NCI-H2227 (cell line): Measurements from ENCODE around the gene IPO7.
"Not testable (repeated sequence)": the region's sequence is repeated elsewhere in the genome, so short reads cannot be mapped to it uniquely, and the experiment has no call there.

Experiments
- DNase-seq: peaks from one replicate; lab custom pipeline; 2025; ENCODE audit not compliant: unreplicated experiment; lab: John Stamatoyannopoulos, UW

IPO7 gene

DNA sequence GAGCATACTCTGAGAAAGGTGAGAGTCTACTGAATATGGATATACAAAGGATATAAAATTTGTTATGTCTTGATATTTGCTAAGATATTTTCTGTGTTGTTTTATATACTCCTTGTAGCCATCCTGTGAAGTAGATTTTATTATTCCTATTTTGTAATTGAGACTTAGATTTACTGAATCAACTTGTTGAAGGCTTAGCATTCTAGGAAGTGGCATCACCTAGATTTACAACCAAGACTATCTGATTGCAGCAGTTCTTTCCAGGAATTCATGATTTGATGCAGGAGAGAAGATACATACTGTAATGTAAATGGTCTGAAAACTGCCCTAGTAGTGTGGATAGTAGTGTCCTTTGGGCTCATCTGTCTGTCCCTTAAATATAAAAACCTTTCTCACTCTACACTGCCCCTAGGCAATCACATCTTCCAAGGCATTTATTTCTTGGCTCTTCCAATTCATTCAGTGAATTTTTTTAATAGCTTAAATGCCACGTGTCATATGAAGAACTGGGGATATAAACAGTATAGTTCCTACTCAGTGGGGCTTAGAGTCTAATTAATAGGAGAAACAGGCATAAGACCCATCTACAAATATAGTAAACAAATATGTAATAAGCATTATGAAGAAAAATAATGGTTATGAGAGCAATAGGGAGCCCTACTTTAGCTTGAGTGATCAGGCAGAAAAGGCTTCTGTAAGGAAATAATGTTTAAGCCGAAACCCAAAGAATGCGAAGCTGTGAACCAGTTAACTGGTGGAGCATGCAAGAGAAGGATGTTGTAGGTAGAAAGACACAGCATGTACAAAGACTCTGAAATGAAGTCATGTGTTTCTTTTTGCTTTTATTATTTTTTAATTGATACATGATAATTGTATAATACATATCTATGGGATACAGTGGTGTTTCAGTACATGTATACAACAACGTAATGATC is 13.6 kb downstream of the IPO7 start:
- DNase-seq: no peak

DNA sequence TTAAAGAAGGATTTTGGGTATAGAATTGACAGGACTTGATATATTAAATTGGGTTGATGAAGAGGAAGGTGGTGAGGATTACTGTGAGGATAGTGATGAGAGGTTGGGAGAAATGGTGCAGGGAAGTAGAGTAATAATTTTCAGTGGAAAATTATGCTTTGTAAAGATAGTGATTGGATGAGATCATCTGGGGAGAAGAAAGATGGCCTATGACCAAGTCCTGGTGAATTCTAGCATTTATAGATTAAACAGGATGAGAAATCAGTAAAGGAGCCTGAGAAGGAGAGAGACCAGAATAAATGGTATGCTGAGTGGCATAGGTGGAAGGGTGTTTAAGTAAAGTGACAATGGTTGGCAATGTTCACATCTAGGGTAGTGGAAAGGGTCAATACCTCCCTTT is 15.0 kb downstream of the IPO7 start:
- DNase-seq: no peak

DNA sequence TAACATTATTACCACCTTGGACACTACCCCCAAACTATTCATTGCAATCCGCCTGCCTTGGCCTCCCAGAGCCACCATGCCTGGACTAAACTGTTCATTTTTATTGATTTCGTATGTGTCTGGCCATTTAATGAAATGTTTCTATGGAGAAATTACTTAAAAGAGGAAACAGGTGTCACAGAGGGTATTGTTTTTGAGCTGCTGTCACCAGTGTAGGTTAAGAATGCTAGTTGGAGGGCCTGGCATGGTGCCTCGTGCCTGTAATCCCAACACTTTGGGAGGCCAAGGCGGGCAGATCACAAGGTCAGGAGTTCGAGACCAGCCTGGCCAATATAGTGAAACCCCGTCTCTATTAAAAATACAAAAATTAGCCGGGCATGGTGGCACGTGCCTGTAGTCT is 17.4 kb downstream of the IPO7 start:
- DNase-seq: not testable (repeated sequence)

DNA sequence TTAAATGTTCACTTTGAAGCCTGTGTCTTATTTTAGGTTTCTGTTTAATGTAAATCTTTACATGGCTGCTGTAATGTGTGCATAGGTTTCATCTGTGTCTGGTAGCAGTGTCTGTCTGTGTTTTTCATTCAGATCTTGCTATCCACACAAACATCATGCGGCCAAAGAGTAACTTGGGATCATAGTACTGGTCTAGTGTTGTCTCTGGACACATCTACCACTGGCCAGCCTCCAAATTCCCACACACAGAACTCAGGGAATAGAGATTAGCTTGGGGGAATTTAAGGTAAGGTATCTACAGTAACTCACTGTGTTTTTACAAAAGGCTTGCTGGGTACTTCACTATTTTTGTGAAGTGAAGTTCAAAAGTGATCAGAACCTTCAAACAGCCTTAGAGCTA is 44.3 kb downstream of the IPO7 start:
- DNase-seq: no peak

DNA sequence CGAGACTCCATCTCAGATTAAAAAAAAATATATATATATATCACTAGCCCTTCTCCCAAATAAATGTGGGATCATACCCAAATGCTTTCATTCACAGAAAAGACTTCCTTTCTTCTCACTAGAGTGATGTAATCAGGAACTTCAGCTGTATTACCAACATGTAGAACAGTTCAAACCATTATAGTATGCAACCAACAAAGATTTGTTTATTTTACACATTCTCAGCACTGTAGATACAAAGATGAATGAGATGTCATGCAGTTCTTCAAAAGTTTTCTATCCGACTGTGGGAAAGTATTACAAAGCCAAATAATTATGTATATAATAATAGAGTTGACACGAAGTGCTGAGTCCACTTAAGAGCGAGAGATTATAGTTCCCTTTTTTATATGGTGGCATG is 54.2 kb downstream of the IPO7 start:
- DNase-seq: no peak

DNA sequence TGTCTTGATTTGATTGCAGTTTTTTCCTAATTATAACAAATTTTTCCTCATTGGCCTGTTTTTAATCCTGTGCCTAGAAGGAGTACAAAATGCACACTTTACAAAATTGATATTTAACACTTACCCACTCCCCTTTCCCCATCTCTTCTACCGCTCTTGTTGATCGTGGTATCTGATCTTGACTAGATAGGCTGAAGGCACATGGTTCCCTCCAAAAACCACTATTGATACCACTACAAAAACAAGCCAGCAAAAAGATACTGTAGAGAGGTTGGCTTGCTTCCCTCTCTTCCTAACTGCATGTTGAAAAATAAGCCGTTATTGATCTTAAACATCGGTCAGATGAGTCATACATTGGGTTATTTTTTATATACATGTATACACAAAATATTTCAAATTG is 61.8 kb downstream of the IPO7 start:
- DNase-seq: no peak

DNA sequence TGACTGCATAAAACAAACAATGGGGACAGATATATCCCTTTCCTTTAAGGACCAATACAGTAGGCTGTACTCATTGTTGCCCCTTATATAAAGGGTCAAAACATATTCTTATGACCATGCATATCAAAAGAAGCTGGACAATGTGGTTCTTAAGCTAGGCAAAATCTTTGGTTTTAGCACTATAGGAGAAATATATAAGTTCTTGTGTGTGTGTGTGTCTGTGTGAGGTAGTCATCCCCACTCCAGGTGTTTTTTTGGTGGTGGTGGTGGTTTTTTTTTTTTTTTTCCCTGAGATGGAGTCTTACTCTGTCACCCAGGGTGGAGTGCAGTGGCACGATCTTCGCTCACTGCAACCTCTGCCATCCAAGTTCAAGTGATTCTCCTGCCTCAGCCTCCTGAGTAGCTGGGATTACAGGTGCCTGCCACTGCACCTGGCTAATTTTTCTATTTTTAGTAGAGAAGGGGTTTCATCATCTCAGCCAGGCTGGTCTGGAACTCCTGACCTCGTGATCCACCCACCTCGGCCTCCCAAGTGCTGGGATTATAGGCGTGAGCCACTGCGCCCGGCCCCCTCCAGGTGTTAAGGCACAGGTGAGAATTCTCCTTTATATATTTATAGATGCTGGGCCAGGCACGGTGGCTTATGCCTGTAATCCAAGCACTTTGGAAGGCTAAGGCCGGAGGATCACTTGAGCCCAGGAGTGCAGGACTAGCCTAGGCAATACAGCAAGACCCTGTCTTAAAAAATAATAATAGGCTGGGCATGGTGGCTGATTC is 64.3 kb downstream of the IPO7 start:
- DNase-seq: no peak

DNA sequence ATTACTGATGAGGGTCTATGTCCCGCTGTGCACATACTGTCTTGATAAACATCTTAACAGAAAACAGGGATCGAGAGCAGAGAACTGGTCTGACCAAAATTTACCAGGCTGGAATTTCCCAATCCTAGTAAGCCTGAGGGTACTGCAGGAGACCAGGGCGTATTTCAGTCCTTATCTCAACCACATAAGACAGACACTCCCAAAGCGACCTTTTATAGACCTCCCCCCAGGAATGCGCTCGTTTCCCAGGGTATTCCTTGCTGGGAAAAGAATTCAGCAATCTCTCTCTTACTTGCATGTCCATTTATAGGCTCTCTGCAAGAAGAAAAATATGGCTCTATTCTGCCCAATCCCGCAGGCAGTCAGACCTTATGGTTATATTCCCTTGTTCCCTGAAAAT is 67.6 kb downstream of the IPO7 start:
- DNase-seq: not testable (repeated sequence)

DNA sequence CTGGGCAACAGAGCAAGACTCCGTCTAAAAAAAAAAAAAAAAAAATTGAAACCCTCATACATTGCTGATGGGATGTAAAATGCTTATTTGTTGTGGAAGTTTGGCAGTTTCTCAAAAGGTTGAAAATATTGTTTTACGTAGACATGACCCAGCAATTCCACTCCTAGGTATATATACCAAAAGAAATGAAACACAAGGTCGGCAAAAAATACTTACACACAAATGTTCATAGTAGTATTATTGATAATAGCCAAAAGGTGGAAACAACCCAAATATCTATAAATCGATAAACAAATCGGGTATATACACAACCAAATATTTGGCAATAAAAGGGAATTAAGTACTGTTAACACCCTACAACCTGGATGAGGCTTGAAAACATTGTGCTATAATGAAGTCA is 71.3 kb downstream of the IPO7 start:
- no peak for DNase-seq

DNA sequence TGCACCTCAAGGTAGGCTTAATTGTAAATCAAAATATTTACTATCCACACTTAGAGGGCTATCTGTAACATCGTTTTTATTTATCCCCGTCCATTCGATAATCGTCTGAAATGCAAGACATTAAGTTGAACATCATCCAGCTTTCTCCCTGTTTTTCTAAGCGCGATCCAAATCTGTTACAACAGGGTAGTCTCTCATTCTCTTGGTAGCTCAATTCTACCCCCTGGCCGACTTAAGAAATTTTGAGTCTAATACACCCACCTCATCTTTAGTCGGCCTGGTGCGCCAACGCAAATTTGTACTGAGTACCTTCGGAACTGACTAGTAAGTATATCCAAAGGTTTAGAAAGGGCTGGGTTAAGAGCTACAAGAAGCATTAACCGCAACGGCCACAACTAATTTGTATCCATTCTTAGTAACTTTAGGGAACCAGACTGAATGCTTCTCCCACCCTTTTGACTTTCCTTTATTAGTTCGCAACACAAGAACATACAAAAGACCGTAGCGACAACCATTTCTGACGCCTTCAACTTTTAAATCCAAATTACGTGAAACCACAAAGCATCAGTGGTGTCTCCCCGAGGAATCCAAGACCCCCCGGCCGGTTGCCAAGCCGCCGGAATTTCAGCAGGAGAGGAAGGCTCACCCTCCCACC is 75.3 kb downstream of the IPO7 start:
- peak; percentile 58 for DNase-seq

DNA sequence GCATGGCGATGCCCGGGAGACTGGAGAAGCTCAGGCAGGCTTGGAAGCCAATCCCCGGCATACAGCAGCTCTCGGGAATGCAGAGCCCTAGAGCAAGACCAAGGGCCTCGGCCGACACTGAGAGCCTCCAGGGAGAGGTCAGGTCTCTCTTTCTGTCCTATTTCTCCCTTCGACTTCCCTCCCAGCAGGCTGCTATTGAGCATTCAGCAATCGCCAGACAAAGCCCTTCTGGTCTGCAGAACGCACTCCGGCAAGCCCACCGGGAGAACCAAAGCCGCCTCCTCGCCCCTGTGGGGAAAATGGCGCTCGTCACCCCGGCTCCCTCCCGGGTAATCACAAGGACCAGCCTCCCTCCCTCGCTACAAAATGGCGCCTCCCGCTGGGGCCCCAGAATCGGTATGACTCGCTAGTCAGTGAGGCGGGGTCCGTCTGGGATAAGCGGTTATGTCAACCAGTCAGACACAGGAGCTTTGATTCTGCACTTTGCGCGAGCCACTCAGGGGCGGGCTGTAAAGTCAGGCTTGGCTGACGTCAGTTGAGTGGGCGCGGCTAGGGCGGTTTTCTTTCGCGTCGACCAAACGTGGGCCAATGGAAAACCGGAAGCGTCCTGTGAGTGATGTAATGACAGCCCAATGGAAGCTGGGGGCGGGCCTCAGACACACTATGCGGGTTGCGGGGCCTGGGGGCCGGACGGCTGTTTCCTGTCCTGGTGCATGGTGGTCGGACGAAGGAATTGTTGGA is 76.0 kb downstream of the IPO7 start, which contains the start of gene ZNF143:
Gene ZNF143 (plus strand): TSS at position 691 of the 741 bp plus-strand sequence. CDS start 10,297 bp downstream, outside the sequence.
- peak; percentile 100 for DNase-seq

DNA sequence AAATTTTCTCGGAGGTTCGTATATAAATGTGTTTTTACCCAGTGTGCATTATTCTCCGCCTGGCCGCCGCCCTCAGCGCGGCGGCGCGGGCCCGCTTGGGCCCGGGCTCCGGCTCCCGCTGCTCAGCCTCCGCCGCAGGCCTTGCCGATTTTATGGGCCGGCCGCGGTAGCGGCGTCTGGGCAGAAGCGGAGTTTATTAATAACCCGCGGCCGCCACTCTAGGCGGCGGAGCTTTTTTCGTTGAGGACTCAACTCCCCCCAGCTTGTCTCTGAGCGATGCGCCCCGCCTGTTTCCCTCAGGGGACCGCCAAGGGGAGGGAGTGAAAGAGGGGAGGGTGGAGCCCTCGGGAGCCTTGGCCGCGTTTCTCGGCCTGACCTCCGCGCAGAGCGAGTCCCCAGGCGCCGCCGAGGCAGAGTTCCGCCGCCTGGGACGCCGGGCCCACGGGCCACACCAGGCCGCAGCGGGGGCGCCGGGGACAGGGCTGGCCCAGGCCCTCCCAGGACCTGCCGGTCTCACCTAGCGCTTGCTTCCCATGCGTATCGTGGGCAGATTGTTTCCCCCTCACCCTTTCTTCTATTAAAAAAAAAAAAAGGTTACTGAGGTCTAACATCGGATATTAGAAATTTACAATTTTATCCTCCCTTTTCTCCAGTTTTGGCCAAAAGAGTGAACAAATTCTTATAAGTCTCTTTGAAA is 76.8 kb downstream of the IPO7 start:
- DNase-seq: peak; percentile 95

DNA sequence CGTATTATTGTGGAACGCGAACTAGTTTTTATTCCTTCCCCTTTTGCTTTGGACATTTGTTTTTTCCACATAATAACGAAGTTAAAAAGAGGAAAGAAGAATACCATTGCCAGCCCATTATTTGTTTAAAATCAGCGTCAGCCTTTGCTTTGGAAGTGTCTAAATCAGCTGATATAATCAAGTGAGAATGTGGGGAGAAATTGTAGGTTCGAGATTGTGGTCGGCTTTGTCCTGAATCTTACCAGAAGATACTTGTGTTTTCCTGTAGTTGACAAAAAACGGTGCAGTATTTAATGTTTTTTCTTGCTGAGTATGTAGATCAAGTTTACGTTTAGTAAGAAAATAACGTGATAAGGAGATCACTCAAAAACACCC is 77.3 kb downstream of the IPO7 start:
- peak; percentile 34 for DNase-seq

DNA sequence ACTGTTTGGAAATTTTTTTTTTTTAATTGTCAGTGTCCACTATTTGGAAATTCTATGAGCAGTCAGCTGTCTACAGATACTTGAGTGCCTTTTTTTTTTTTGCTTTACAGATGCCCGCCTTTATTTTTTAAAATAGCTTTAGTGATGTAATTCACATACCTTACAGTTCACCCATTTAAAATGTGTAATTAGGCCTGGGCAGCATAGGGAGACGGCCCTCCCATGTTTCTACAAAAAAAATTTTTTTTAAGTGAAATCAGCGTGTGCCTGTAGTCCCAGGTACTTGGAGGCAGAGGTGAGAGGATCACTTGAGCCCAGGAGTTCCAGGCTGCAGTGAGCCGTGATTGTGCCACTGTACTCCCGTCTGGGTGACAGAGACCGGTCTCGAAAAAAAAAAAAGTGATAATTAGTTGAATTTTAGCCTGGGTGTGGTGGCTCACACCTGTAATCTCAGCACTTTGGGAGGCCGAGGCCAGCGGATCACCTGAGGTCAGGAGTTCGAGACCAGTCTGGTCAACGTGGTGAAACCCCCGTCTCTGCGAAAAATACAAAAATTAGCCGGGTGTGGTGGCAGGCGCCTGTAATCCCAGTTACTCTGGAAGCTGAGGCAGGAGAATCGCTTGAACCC is 77.8 kb downstream of the IPO7 start:
- DNase-seq: no peak

DNA sequence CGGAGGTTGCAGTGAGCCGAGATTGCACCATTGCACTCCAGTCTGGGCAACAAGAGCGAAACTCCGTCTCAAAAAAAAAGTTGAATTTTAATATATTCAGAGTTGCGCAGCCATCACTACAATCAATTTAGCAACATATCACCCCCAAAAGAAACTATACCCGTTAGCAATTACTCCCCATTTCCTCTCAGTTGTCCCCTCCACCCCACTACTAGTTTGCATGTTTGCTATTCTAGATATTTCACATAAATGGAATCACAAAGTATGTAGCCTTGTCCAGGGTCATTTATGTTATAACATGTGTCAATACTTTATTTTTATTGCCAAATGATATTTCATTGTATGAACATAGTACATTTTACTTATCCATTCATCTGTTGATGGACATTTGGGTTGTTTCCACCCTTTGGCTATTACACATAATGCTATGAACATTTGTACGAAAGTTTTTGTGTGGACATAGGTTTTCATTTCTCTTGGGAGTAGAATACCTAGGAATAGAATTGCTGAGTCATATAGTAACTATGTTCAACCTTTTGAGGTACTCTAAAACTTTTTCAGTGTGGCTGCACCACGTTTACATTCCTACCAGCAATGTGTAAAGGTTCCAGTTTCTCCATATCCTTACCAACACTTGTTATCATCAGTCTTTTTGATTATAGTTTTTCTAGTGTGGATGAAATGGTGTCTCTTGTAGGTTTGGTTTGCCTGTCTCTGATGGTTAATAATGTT is 78.5 kb downstream of the IPO7 start:
- DNase-seq: no peak

DNA sequence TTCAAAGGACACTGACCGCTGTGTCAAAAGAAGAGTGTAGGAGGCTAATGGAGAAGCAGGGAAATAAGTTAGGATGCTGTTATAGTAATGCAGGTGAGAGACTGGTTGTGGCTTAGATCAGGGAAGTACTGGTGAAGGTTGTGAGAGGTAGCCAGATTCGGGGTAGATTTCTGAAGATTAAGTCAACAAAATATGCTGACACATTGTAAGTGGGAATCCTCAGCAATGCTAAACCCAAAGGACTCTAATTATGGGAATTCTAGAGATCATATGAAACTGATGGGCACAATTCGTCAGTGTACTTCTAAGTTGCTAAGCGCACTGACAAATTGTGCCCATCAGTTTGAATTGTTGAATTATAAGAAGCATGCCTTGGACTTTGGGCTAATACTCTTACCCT is 86.3 kb downstream of the IPO7 start:
- no peak for DNase-seq

DNA sequence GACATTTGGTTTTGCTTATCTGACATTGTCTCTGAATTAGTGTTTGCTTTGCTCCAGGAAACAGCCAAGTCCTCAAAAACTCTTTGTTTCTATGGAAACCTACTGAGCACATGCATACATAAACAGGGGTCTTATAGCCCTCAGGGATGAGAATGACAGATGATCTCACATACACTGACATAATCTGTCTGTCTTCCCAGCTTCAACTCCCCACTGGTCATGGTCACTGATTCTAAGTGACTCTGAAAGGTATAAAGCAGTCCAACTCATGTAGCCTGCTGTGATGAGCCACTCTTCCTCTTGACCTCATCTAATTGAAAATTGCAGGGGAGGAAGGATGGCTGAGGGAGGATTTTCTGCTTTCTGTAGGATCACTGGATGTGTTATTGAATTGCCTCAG is 89.0 kb downstream of the IPO7 start:
- peak; percentile 92 for DNase-seq

DNA sequence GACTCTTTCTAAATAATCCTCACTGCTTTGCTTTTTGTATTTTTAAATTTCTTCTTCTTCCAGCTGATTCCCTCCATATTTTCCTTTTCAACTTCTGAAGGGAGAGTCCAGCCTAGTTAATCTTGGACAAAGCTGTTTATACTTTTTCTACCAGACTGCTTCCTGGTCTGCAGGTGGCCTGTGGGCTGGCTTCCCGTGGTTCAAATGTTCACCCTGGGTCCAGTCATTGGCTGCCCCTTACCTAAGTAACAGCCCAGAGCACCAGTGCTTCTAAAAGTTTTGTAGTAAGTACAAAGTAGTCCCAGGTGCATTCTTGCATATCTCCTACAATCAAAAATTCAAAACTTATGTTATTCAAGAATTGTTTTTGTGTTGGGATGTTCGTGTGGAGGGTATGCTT is 95.4 kb downstream of the IPO7 start:
- no peak for DNase-seq

DNA sequence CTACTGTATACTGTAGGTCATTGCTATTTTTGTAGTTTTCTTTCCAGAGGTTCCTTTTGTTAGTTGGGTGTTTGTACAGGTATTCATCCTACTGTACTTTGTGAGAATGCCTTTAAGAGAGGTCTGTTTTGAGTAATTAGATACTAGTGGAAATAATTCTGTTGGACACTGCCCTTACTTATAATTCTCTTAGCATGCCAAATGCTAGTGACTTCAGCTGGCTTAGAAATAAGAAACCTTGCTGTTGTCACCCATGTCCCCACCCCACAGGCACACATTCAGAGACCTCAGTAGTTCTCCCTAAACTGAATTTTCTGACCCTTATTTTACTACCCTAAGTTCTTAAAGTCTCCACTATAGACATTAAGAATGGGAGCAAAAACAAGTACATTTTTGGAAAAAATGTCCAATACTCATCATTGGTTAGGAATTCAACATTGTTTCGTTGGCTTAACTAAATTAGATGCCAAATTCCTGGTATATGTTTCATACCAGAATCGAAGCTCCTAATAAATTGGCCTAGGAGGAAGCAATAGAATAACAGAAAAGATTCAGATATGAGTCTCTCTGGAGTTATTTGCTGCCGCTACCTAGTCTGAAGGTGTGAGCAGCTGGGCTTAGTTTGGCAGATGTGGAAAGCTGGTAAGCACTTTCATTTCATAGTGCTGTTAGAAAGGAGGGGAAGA is 104.8 kb downstream of the IPO7 start:
- no peak for DNase-seq
